Chondrocyte (in vitro differentiated cells): ENCODE results near the gene VCL. TPM values are rescaled to one million over a fixed set of nuclear protein-coding genes. Genes with fewer than 3 reads are reported as not detected.
"Not testable (repeated sequence)": the region's sequence is repeated elsewhere in the genome, so short reads cannot be mapped to it uniquely, and the experiment has no call there.

ENCODE experiments used
- DNase-seq: peaks from one replicate; pipeline ENCODE4 v3.0.0; 2021; ENCODE audit warnings: mixed read lengths, low spot score
- H3K27ac Mint-ChIP-seq: one replicate; pipeline ENCODE4 v1.8.0; 2021; ENCODE audit warnings: mild to moderate bottlenecking, moderate library complexity, mixed read lengths; ENCODE audit not compliant: unreplicated experiment
- H3K27me3 Mint-ChIP-seq: 2 replicates; pipeline ENCODE4 v1.8.0; 2021; ENCODE audit warnings: low read depth, mixed read lengths
- H3K36me3 Mint-ChIP-seq: 2 replicates; pipeline ENCODE4 v1.8.0; 2021; ENCODE audit warnings: low read depth, mixed read lengths
- H3K4me1 Mint-ChIP-seq: 2 replicates; pipeline ENCODE4 v1.8.0; 2021; ENCODE audit warnings: low read depth, mild to moderate bottlenecking, mixed read lengths
- H3K4me3 Mint-ChIP-seq: one replicate; pipeline ENCODE4 v1.8.0; 2021; ENCODE audit warnings: mild to moderate bottlenecking, moderate library complexity, mixed read lengths; ENCODE audit not compliant: unreplicated experiment
- H3K9me3 Mint-ChIP-seq: 2 replicates; pipeline ENCODE4 v1.8.0; 2021; ENCODE audit warnings: low read depth, mixed read lengths
- CTCF ChIP-seq: fragments of 200-600 bp; sonication (generic); IDR thresholded peaks from 2 replicates; pipeline ENCODE4 v1.5.0; 2021; ENCODE audit warnings: antibody characterized with exemption, mild to moderate bottlenecking, moderate library complexity
- total RNA-seq: library from RNA; stranded (reverse); gene quantifications from 3 replicates; pipeline ENCODE4 v1.2.1, GENCODE V29; 2021

The VCL gene
- total RNA-seq, 1 donor from 2014 or later, result 498 TPM

GRCh38 chr10:74026428-74027015 is 28.6 kb downstream of the VCL start:
- H3K4me1 Mint-ChIP-seq, result peaks cover 74% of the 10 kb centered on the region
- peaks cover 5% of the 10 kb centered on the region for H3K36me3 Mint-ChIP-seq
- no peak for DNase-seq
- peak overlapping the region; percentile 72 for H3K27ac Mint-ChIP-seq
- no peak for TF ChIP-seq CTCF
- no peaks in the 10 kb centered on the region for H3K27me3 Mint-ChIP-seq
- no peaks in the 10 kb centered on the region for H3K9me3 Mint-ChIP-seq
- no peak overlapping the region for H3K4me3 Mint-ChIP-seq

- no peak for TF ChIP-seq CTCF
- Mint-ChIP-seq H3K4me3 (no peak overlapping the region), H3K27me3 (no peaks in the 10 kb centered on the region), H3K4me1 (peaks cover 69% of the 10 kb centered on the region), H3K27ac (peak overlapping the region; percentile 72), H3K9me3 (no peaks in the 10 kb centered on the region), H3K36me3 (peaks cover 5% of the 10 kb centered on the region)
- DNase-seq, result no peak
These were observed 29.8 kb downstream of the VCL start for GRCh38 chr10:74027702-74028101.

GRCh38 chr10:74029943-74030342 is 32.0 kb downstream of the VCL start:
- no peak for DNase-seq
- no peak for TF ChIP-seq CTCF
- Mint-ChIP-seq H3K36me3 (peaks cover 10% of the 10 kb centered on the region), H3K9me3 (no peaks in the 10 kb centered on the region), H3K27me3 (no peaks in the 10 kb centered on the region), H3K4me3 (no peak overlapping the region), H3K27ac (peak overlapping the region; percentile 85), H3K4me1 (peaks cover 74% of the 10 kb centered on the region)

- not testable (repeated sequence) for H3K9me3 Mint-ChIP-seq
These were observed 34.3 kb downstream of the VCL start for GRCh38 chr10:74032208-74032607.

GRCh38 chr10:74032900-74033655 is 35.2 kb downstream of the VCL start:
- Mint-ChIP-seq H3K4me3 (no peak overlapping the region), H3K4me1 (peaks cover 68% of the 10 kb centered on the region), H3K27me3 (no peaks in the 10 kb centered on the region), H3K9me3 (no peaks in the 10 kb centered on the region), H3K27ac (peak overlapping the region; percentile 53), H3K36me3 (peaks cover 18% of the 10 kb centered on the region)
- no peak for TF ChIP-seq CTCF
- no peak for DNase-seq

More at GRCh38 chr10:74032208-74032607, 34.3 kb downstream of the VCL start:
- not testable (repeated sequence) for H3K4me3 Mint-ChIP-seq, DNase-seq, H3K27me3 Mint-ChIP-seq
- Mint-ChIP-seq H3K36me3 (peaks cover 13% of the 10 kb centered on the region), H3K27ac (peak overlapping the region; percentile 51), H3K4me1 (peaks cover 69% of the 10 kb centered on the region)
